ENCODE measurements around the gene ELF3.

DNA sequence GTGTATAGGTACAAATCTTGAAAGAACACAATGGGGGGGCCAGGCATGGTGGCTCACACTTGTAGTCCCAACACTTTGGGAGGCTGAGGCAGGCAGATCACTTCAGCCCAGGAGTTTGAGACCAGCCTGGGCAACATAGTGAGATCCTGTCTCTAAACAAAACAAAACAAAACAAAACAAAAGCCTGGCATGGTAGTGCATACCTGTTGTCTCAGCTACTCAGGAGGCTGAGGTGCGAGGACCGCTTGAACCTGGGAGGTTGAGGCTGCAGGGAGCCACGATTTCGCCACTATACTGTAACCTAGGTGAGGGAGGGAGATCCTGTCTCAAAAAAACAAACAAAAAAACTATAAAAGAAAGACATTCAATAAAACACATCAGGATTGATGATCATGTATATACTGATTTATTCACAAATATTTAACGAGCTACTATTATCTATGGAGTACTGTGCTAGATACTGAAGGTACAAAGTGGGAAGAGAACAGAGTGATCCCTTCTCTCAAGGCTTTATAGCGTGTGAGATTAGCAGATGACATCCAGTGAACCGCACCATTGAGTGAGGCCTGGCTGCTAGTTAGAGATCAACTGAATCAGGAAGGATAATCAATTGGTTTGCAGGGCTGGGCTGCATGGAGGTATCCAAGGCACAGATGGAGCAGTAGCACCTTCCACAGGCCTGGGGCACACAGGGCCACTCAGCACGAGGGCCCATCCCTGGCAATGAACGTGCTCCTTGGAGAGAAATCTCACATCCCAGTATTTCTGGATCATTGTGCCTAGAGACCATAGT is 26.4 kb downstream of the ELF3 start:
- TF ChIP-seq CTCF (IDR thresholded peaks at IDR 0.05) (no peak), EZH2phosphoT487 (IDR thresholded peaks at IDR 0.05) (no peak), EZH2 (IDR thresholded peaks at IDR 0.05) (no peak)

All from neural progenitor cell (in vitro differentiated cells).